CD4-positive, CD25-positive, alpha-beta regulatory T cell (primary cell): ENCODE results near the gene USP12. TPM values are rescaled to one million over a fixed set of nuclear protein-coding genes. Genes with fewer than 3 reads are reported as not detected.
A peak's percentile ranks its signal among the peaks of the same experiment; 100 is the strongest.

ENCODE experiments used
- ATAC-seq, 2 donors: fragments of 150-1000 bp; cut with Tn5 transposase; one replicate each; pipeline ENCODE4 v1.10.0; 2021; ENCODE audit warnings: low read depth in 2 of 2, moderate number of reproducible peaks in 2 of 2, moderate library complexity in 1 of 2
- DNase-seq, 3 donors: peaks; one replicate each; pipeline versions ENCODE4 v3.0.0 to v3.0.0-alpha.2; 2012 to 2022; ENCODE audit warnings: mixed read lengths in 1 of 3
- H3K27ac ChIP-seq: one replicate; pipeline ENCODE4 v1.7.0; 2013; ENCODE audit warnings: mild to moderate bottlenecking, low read length; ENCODE audit not compliant: insufficient read depth, poor library complexity, severe bottlenecking
- H3K27me3 ChIP-seq: one replicate; pipeline ENCODE4 v1.7.0; 2013; ENCODE audit warnings: low read length; ENCODE audit not compliant: control insufficient read depth, insufficient read depth
- H3K36me3 ChIP-seq: one replicate; pipeline ENCODE4 v1.7.0; 2013; ENCODE audit warnings: mild to moderate bottlenecking, low read length, moderate library complexity; ENCODE audit not compliant: control insufficient read depth, insufficient read depth
- H3K4me1 ChIP-seq: 2 replicates; pipeline ENCODE4 v1.7.0; 2013; ENCODE audit warnings: mild to moderate bottlenecking, low read length; ENCODE audit not compliant: insufficient read depth, control insufficient read depth, poor library complexity, severe bottlenecking
- H3K4me3 ChIP-seq: one replicate; pipeline ENCODE4 v1.7.0; 2013; ENCODE audit warnings: low read depth, mild to moderate bottlenecking, low read length, moderate library complexity
- H3K9me3 ChIP-seq, 2 experiments: 1 replicate in 1 of 2; 2 replicates in 1 of 2; pipeline ENCODE4 v1.7.0; 2013; ENCODE audit warnings: low read length in 2 of 2, mild to moderate bottlenecking in 1 of 2, moderate library complexity in 1 of 2; ENCODE audit not compliant: control insufficient read depth in 2 of 2
- H3K27ac Mint-ChIP-seq, 3 donors: one replicate each; pipeline ENCODE4 v1.8.0; 2020 to 2022; ENCODE audit warnings: mild to moderate bottlenecking in 3 of 3, mixed read lengths in 3 of 3, moderate library complexity in 2 of 3
- H3K27me3 Mint-ChIP-seq: one replicate; pipeline ENCODE4 v1.8.0; 2022; ENCODE audit warnings: mild to moderate bottlenecking, mixed read lengths
- H3K36me3 Mint-ChIP-seq: one replicate; pipeline ENCODE4 v1.8.0; 2020; ENCODE audit warnings: mixed read lengths
- H3K4me1 Mint-ChIP-seq, 4 donors: one replicate each; pipeline ENCODE4 v1.8.0; 2020 to 2022; ENCODE audit warnings: mixed read lengths in 4 of 4, mild to moderate bottlenecking in 1 of 4
- H3K4me3 Mint-ChIP-seq, 4 donors: one replicate each; pipeline ENCODE4 v1.8.0; 2020 to 2022; ENCODE audit warnings: mild to moderate bottlenecking in 4 of 4, mixed read lengths in 4 of 4, moderate library complexity in 3 of 4
- H3K9me3 Mint-ChIP-seq, 7 donors: one replicate each; pipeline ENCODE4 v1.8.0; 2020 to 2022; ENCODE audit warnings: mixed read lengths in 7 of 7, mild to moderate bottlenecking in 3 of 7, moderate library complexity in 2 of 7
- polyA plus RNA-seq, 4 donors: library from polyadenylated mRNA; unstranded; fragments of 300-500 nt; fragmentation: Illumina TruSeq; gene quantifications; one replicate each; pipeline ENCODE4 v1.2.3, GENCODE V29; 2021
- total RNA-seq: library from RNA; stranded (reverse); gene quantifications from one replicate; pipeline ENCODE4 v1.2.3, GENCODE V29; 2022

The USP12 gene
- total and polyA plus RNA-seq, 5 donors from 2014 or later = 13.5 to 67.6 (median 16.9) TPM

- no peak for ATAC-seq
- H3K27ac ChIP-seq = no peak overlapping the region
- peak overlapping the region in 1 of 3 donors; percentile 28 for H3K27ac Mint-ChIP-seq
Observed at GRCh38 chr13:27047081-27047480, 124.5 kb downstream of the USP12 start.

DNA sequence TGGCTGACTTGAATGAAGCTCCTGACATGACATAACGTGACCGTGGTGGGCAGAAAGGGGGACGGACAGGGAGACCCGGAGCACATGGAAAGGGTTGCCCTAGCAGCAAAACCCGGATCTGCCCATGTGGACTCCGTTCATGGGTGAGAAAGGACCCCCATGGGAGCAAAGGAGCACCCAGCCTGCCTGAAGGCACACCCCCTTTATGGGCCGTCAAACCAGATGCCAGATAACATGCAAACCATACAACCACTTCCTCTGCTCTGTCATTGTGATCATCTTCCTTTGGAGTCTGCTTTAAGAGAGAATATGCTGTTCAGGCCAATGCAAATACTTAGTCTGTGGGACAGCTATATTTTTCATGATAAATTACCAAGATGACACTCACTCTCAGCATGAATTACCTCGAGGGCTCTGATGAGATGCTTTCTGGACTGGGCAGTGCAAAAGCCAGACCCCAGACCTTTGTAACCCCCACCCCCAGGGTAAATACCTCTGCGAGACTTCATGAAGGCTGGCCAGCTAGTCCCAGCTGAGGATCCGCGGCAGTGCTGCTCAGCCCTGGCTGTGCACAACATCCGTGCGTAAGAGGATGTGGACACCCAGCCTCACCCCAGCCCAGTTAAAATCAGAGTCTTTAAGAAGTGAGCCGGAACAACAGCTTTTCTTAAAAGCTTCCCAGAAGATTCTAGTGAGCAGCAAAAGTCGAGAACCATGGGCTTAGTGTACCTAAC, 126.6 kb downstream of the USP12 start:
- no peak overlapping the region for H3K4me3 ChIP-seq
- Mint-ChIP-seq H3K27ac (no peak overlapping the region), H3K36me3 (peaks cover 3% of the 10 kb centered on the region), H3K4me3 (no peak overlapping the region), H3K4me1 (peaks cover 0 to 9% (median 5%) of the 10 kb centered on the region in 4 donors), H3K27me3 (no peaks in the 10 kb centered on the region), H3K9me3 (no peaks in the 10 kb centered on the region)
- H3K9me3 ChIP-seq = no peaks in the 10 kb centered on the region
- no peak overlapping the region for H3K27ac ChIP-seq
- DNase-seq (peak in 2 of 3 donors; percentile 15 to 65), ATAC-seq (peak; percentile 55 to 61)
- no peaks in the 10 kb centered on the region for H3K27me3 ChIP-seq
- H3K36me3 ChIP-seq = no peaks in the 10 kb centered on the region
- peaks cover 7% of the 10 kb centered on the region for H3K4me1 ChIP-seq

More at GRCh38 chr13:27047081-27047480, 124.5 kb downstream of the USP12 start:
- Mint-ChIP-seq H3K27me3 (no peaks in the 10 kb centered on the region), H3K4me1 (peaks cover 0 to 9% (median 5%) of the 10 kb centered on the region in 4 donors), H3K4me3 (no peak overlapping the region), H3K9me3 (peaks cover 0 to 4% (median 0%) of the 10 kb centered on the region in 7 donors), H3K36me3 (peaks cover 8% of the 10 kb centered on the region)
- Histone ChIP-seq H3K36me3 (no peaks in the 10 kb centered on the region), H3K4me3 (no peak overlapping the region), H3K9me3 (peaks cover 0 to 2% of the 10 kb centered on the region in 2 experiments), H3K27me3 (no peaks in the 10 kb centered on the region), H3K4me1 (peaks cover 7% of the 10 kb centered on the region)
- no peak for DNase-seq

DNA sequence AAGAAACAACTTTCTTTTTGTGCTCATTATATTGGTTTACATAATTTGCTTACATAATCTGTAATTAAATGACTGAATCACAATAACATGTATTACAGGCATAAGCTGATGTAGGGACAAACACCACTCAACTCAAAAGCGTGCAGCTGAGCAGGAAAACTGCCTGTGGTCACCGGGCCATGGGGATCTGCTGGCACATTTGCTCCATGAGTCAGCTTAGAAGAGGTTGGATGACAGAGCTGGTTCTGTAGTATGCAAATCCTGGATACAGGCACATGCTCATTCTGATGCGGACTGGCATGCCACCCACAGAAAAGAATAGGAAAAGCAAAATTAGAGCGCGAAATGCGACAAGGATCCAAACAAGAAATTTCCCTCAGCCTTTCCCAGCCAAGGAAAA, 128.6 kb downstream of the USP12 start:
- Mint-ChIP-seq H3K36me3 (no peaks in the 10 kb centered on the region), H3K4me1 (peaks cover 0 to 9% (median 5%) of the 10 kb centered on the region in 4 donors), H3K27me3 (no peaks in the 10 kb centered on the region), H3K27ac (no peak overlapping the region), H3K4me3 (no peak overlapping the region), H3K9me3 (no peaks in the 10 kb centered on the region)
- Histone ChIP-seq H3K4me3 (no peak overlapping the region), H3K27ac (no peak overlapping the region), H3K9me3 (no peaks in the 10 kb centered on the region), H3K27me3 (no peaks in the 10 kb centered on the region), H3K4me1 (peaks cover 7% of the 10 kb centered on the region), H3K36me3 (no peaks in the 10 kb centered on the region)
- DNase-seq = no peak
- no peak for ATAC-seq

DNA sequence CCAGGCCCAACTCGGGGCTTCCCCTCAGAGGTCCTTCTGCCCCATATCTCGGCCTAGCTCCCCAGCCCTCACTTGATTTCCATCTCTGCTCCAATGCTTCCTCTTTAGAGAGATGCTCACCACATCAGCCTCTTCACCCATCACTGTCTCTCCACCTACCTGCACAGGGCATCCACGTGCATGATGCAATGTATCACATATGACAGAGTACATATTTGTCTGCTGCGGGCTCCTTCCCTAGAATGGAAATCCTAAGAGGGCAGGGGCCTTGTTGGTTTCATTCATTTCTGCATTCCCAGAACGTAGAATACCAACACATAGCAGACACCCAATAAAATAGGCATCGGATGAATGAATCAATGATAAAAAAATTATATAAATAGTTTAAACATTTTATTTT, 130.3 kb downstream of the USP12 start:
- no peak overlapping the region for H3K27ac ChIP-seq
- no peak for DNase-seq
- ATAC-seq = no peak
- Mint-ChIP-seq H3K36me3 (no peaks in the 10 kb centered on the region), H3K9me3 (peaks cover 0 to 2% (median 0%) of the 10 kb centered on the region in 7 donors), H3K27me3 (peaks cover 5% of the 10 kb centered on the region), H3K4me1 (peaks cover 0 to 9% (median 5%) of the 10 kb centered on the region in 4 donors), H3K27ac (no peak overlapping the region), H3K4me3 (no peak overlapping the region)
- peaks cover 3% of the 10 kb centered on the region for H3K27me3 ChIP-seq
- no peaks in the 10 kb centered on the region for H3K36me3 ChIP-seq
- H3K9me3 ChIP-seq = no peaks in the 10 kb centered on the region
- peaks cover 7% of the 10 kb centered on the region for H3K4me1 ChIP-seq
- H3K4me3 ChIP-seq = no peak overlapping the region

DNA sequence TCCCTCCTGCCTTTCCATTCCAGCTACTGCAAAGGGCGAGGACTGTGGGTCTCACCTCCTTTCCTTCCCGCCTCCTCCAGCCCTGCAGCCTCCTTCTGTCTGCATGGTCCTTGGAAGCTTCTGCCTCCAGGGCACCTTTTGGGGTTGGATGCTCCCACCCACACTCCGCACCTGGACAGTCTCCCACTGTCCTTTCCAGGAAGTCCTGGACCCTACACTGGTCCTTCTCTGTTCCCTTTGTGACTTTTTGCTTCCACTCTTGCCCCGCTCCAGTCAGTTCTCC, 130.8 kb downstream of the USP12 start:
- Histone ChIP-seq H3K4me1 (peaks cover 7% of the 10 kb centered on the region), H3K36me3 (no peaks in the 10 kb centered on the region), H3K27me3 (peaks cover 4% of the 10 kb centered on the region), H3K27ac (no peak overlapping the region), H3K9me3 (no peaks in the 10 kb centered on the region), H3K4me3 (no peak overlapping the region)
- ATAC-seq (no peak), DNase-seq (no peak)
- Mint-ChIP-seq H3K4me3 (no peak overlapping the region), H3K9me3 (peaks cover 0 to 2% (median 0%) of the 10 kb centered on the region in 7 donors), H3K36me3 (no peaks in the 10 kb centered on the region), H3K27ac (no peak overlapping the region), H3K4me1 (peaks cover 0 to 9% (median 5%) of the 10 kb centered on the region in 4 donors), H3K27me3 (peaks cover 5% of the 10 kb centered on the region)

DNA sequence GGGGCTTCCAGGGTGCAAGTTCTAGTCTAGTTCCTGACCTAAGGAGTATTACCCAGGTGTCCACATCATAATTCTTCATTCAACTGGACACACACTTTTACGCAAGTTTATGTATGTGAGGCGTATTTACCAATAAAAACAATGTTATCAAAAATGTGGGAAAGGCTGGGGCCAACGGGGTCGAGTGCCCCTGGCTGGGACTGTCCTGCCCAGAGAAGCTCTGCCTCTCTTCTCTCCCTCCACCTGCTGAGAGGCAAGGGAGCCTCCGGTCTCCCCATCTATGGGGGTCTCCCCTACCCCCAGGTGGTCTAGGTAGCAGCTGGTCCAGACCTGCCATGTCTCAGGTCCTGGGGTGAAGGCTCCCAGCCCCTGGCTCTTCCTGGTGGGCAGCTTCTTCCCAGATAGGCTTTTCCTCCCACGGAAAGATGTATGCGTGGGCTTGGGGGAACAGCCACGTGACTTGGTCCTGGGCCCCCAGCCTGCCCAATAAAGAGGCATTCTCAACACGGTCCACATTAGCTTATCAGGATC, 132.4 kb downstream of the USP12 start:
- Mint-ChIP-seq H3K27ac (no peak overlapping the region), H3K36me3 (no peaks in the 10 kb centered on the region)
- ATAC-seq = no peak

DNA sequence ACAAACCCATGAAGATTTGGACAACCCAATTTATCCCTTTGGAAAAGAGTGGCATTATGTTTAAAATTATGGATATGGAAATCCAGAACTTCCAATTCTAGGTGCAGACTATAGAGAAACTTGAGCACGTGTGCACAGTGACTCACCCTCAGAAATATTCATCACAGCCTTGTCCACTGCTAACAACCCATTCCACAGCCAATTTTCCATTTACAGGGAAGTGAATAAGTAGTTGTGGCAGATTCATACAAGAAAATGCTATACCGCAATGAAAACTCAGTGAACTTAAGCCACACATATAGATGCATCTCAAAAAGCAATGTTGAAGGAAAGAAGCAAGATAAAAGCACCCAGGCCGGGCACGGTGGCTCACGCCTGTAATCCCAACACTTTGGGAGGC, 133.3 kb downstream of the USP12 start:
- Histone ChIP-seq H3K27me3 (peaks cover 5% of the 10 kb centered on the region), H3K36me3 (no peaks in the 10 kb centered on the region), H3K4me1 (no peaks in the 10 kb centered on the region), H3K4me3 (no peak overlapping the region), H3K9me3 (no peaks in the 10 kb centered on the region), H3K27ac (no peak overlapping the region)
- H3K27ac Mint-ChIP-seq = no peak overlapping the region
- DNase-seq (no peak), ATAC-seq (no peak)
- peaks cover 5% of the 10 kb centered on the region for H3K27me3 Mint-ChIP-seq
- H3K36me3 Mint-ChIP-seq = no peaks in the 10 kb centered on the region
- H3K4me3 Mint-ChIP-seq = no peak overlapping the region
- H3K4me1 Mint-ChIP-seq = peaks cover 0 to 7% (median 3%) of the 10 kb centered on the region in 4 donors
- peaks cover 0 to 2% (median 0%) of the 10 kb centered on the region in 7 donors for H3K9me3 Mint-ChIP-seq

More for the DNA sequence above, 132.4 kb downstream of the USP12 start:
- Mint-ChIP-seq H3K4me1 (peaks cover 0 to 7% (median 3%) of the 10 kb centered on the region in 4 donors), H3K9me3 (peaks cover 0 to 2% (median 0%) of the 10 kb centered on the region in 7 donors), H3K27me3 (peaks cover 5% of the 10 kb centered on the region), H3K4me3 (no peak overlapping the region)
- no peak overlapping the region for H3K27ac ChIP-seq
- no peak for DNase-seq
- H3K4me3 ChIP-seq = no peak overlapping the region
- peaks cover 5% of the 10 kb centered on the region for H3K27me3 ChIP-seq
- no peaks in the 10 kb centered on the region for H3K36me3 ChIP-seq
- no peaks in the 10 kb centered on the region for H3K9me3 ChIP-seq
- no peaks in the 10 kb centered on the region for H3K4me1 ChIP-seq

GRCh38 chr13:27037571-27037970, 134.0 kb downstream of the USP12 start:
- no peaks in the 10 kb centered on the region for H3K9me3 ChIP-seq
- H3K4me1 ChIP-seq = no peaks in the 10 kb centered on the region
- no peak overlapping the region for H3K4me3 Mint-ChIP-seq
- H3K27ac ChIP-seq = no peak overlapping the region
- H3K36me3 ChIP-seq = no peaks in the 10 kb centered on the region
- no peak overlapping the region for H3K27ac Mint-ChIP-seq
- peaks cover 0 to 5% (median 2%) of the 10 kb centered on the region in 4 donors for H3K4me1 Mint-ChIP-seq
- peaks cover 9% of the 10 kb centered on the region for H3K27me3 Mint-ChIP-seq
- H3K9me3 Mint-ChIP-seq = peaks cover 0 to 2% (median 0%) of the 10 kb centered on the region in 7 donors
- no peak for ATAC-seq
- H3K27me3 ChIP-seq = peaks cover 5% of the 10 kb centered on the region
- H3K4me3 ChIP-seq = no peak overlapping the region
- no peak for DNase-seq
- no peaks in the 10 kb centered on the region for H3K36me3 Mint-ChIP-seq
